HL-60 (cell line): ENCODE results near the gene SELENOH.
"Not testable (repeated sequence)": the region's sequence is repeated elsewhere in the genome, so short reads cannot be mapped to it uniquely, and the experiment has no call there.

Experiments used
- DNase-seq, 2 experiments: peaks; one replicate each; pipeline ENCODE4 v3.0.0-alpha.2; 2010 to 2020; ENCODE audit warnings: low read depth in 1 of 2, low spot score in 1 of 2
- H3K27ac ChIP-seq: fragments of 250-450 bp; sonication (Bioruptor Pico); replicated peaks from 2 replicates; pipeline ENCODE4 v1.5.1; 2020; ENCODE audit warnings: mild to moderate bottlenecking, moderate library complexity
- H3K27me3 ChIP-seq: fragments of 250-450 bp; sonication (Bioruptor Pico); 2 replicates; pipeline ENCODE4 v1.5.1; 2021; ENCODE audit warnings: mild to moderate bottlenecking, moderate library complexity; ENCODE audit not compliant: insufficient read depth, poor library complexity, severe bottlenecking
- H3K4me3 ChIP-seq: replicated peaks from 2 replicates; pipeline ENCODE4 v1.5.1; 2011; ENCODE audit warnings: mild to moderate bottlenecking, control low read depth, low read length; ENCODE audit not compliant: insufficient read depth
- CTCF ChIP-seq: IDR thresholded peaks from one replicate; pipeline ENCODE4 v1.5.1; 2011; ENCODE audit warnings: low read length, control low read depth, inconsistent platforms; ENCODE audit not compliant: insufficient read depth
- GABPA ChIP-seq: IDR thresholded peaks from 2 replicates; pipeline ENCODE4 v1.6.1; 2012; ENCODE audit warnings: low read depth
- POLR2AphosphoS5 ChIP-seq: IDR thresholded peaks from 2 replicates; pipeline ENCODE4 v1.6.1; 2012; ENCODE audit warnings: low read depth
- SPI1 ChIP-seq: IDR thresholded peaks from 2 replicates; pipeline ENCODE4 v1.6.1; 2012; ENCODE audit warnings: low read depth, mild to moderate bottlenecking, borderline replicate concordance
- TF ChIP-seq, protein P1 (sequence below): IDR thresholded peaks from 2 replicates; pipeline ENCODE4 v1.6.1; 2012; ENCODE audit warnings: low read depth; ENCODE audit not compliant: insufficient replicate concordance

Gene SELENOH

DNA sequence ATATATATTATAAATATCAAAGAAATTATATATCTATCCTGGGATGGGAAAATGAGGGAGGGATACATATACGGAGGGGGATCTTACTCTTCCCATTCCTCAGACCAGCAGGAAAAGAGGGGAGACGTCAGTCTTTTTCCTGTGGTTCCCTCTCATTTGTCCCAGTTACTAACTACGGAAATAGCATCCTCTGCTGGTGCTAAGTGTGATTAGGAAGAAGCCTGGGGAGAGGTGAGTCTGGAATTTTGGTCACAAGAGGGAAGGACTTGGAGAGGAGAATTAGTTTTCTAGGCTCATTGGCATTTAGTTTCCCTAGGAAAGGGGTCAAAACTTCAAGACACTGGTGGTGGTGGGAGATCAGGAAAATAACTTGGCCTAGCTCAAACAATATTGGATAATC is 40.9 kb upstream of the SELENOH start:
- no peak overlapping the region for H3K4me3 ChIP-seq
- H3K27ac ChIP-seq, result no peak overlapping the region
- TF ChIP-seq POLR2AphosphoS5 (no peak), GABPA (no peak), SPI1 (no peak), CTCF (no peak)
- TF ChIP-seq, protein P1, sequence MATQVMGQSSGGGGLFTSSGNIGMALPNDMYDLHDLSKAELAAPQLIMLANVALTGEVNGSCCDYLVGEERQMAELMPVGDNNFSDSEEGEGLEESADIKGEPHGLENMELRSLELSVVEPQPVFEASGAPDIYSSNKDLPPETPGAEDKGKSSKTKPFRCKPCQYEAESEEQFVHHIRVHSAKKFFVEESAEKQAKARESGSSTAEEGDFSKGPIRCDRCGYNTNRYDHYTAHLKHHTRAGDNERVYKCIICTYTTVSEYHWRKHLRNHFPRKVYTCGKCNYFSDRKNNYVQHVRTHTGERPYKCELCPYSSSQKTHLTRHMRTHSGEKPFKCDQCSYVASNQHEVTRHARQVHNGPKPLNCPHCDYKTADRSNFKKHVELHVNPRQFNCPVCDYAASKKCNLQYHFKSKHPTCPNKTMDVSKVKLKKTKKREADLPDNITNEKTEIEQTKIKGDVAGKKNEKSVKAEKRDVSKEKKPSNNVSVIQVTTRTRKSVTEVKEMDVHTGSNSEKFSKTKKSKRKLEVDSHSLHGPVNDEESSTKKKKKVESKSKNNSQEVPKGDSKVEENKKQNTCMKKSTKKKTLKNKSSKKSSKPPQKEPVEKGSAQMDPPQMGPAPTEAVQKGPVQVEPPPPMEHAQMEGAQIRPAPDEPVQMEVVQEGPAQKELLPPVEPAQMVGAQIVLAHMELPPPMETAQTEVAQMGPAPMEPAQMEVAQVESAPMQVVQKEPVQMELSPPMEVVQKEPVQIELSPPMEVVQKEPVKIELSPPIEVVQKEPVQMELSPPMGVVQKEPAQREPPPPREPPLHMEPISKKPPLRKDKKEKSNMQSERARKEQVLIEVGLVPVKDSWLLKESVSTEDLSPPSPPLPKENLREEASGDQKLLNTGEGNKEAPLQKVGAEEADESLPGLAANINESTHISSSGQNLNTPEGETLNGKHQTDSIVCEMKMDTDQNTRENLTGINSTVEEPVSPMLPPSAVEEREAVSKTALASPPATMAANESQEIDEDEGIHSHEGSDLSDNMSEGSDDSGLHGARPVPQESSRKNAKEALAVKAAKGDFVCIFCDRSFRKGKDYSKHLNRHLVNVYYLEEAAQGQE, result no peak
- DNase-seq, result no peak
- no peaks in the 10 kb centered on the region for H3K27me3 ChIP-seq

- no peak overlapping the region for H3K4me3 ChIP-seq
- no peak for DNase-seq
- H3K27ac ChIP-seq, result no peak overlapping the region
- H3K27me3 ChIP-seq, result no peaks in the 10 kb centered on the region
- TF ChIP-seq SPI1, result no peak
- no peak for TF ChIP-seq GABPA
Observed at GRCh38 chr11:57703341-57703740, 38.0 kb upstream of the SELENOH start.

- DNase-seq, result no peak
- H3K27me3 ChIP-seq, result no peaks in the 10 kb centered on the region
- TF ChIP-seq CTCF (no peak), SPI1 (no peak)
- no peak overlapping the region for H3K4me3 ChIP-seq
- no peak overlapping the region for H3K27ac ChIP-seq
Observed at GRCh38 chr11:57704932-57705331, 36.4 kb upstream of the SELENOH start.

DNA sequence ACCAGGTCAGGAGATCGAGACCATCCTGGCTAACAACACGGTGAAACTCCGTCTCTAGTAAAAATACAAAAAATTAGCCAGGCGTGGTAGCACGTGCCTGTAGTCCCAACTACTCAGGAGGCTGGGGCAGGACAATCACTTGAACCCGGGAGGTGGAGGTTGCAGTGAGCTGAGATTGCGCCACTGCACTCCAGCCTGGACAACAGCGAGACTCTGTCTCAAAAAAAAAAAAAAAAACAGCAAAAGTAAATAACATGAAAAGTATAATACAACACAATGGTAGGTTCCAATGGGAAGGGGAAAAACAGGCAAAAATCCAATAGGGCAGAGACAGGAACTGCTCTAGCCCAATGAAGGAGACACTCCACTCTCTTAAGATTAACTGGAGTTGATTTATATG is 35.9 kb upstream of the SELENOH start:
- H3K27ac ChIP-seq, H3K4me3 ChIP-seq, DNase-seq, H3K27me3 ChIP-seq: not testable (repeated sequence)

DNA sequence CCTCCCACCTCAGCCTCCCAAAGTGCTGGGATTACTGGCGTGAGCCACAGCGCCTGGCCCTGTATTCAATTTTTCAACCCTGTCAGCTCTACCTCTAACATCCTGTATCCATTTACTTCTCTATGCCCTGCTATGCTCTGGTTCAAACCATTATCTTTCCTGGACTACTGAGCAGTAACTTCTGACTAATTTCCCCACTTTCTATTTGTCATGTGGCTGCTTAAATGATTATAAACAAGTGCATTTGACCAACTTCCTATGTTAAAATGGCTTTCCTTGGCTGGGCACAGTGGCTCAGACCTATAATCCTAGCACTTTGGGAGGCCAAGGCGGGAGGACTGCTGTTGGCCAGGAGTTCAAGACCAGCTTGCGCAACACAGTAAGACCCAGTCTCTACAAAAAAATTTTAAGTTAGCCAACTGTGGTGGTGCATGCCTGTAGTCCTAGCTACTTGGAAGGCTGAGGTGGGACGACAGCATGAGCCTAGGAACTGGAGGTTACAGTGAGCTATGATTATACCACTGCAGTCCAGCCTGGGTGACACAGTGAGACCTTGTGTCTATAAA is 31.4 kb upstream of the SELENOH start:
- TF ChIP-seq, protein P1, result no peak
- TF ChIP-seq CTCF, result no peak
- no peak for TF ChIP-seq POLR2AphosphoS5
- no peak overlapping the region for H3K27ac ChIP-seq
- no peak for DNase-seq
- H3K27me3 ChIP-seq, result no peaks in the 10 kb centered on the region
- no peak overlapping the region for H3K4me3 ChIP-seq
